Naive thymus-derived CD8-positive, alpha-beta T cell (primary cell): ENCODE results near the gene MEOX1. TPM values are rescaled to one million over a fixed set of nuclear protein-coding genes. Genes with fewer than 3 reads are reported as not detected.

Experiments
- ATAC-seq, 2 donors: fragments of 150-1000 bp; cut with Tn5 transposase in 1 of 2; sonication (Bioruptor Pico), chemical (Tn5 transposase) in 1 of 2; 1 replicate in 1 of 2; 2 replicates in 1 of 2; pipeline ENCODE4 v1.10.0; 2021; ENCODE audit warnings: mild to moderate bottlenecking in 2 of 2, moderate library complexity in 2 of 2
- POLR2A ChIA-PET: fragments of 350-600 bp; sonication (Branson Sonifier 250); formaldehyde crosslinking; loops from one replicate; lab custom pipeline; 2021; ENCODE audit warnings: antibody characterized with exemption; lab: Charles Lee
- DNase-seq, 10 donors: peaks; one replicate each; pipeline versions ENCODE4 v3.0.0 to v3.0.0-alpha.2; 2020 to 2022
- H3K27ac Mint-ChIP-seq, 10 donors: one replicate each; pipeline ENCODE4 v1.8.0; 2020 to 2022; ENCODE audit warnings: mild to moderate bottlenecking in 10 of 10, mixed read lengths in 10 of 10, moderate library complexity in 4 of 10, inconsistent platforms in 1 of 10
- H3K27me3 Mint-ChIP-seq, 5 donors: one replicate each; pipeline ENCODE4 v1.8.0; 2021 to 2022; ENCODE audit warnings: mixed read lengths in 5 of 5
- H3K36me3 Mint-ChIP-seq, 3 donors: one replicate each; pipeline ENCODE4 v1.8.0; 2020 to 2022; ENCODE audit warnings: mixed read lengths in 3 of 3, mild to moderate bottlenecking in 2 of 3, inconsistent platforms in 1 of 3
- H3K4me1 Mint-ChIP-seq, 4 donors: one replicate each; pipeline ENCODE4 v1.8.0; 2021 to 2022; ENCODE audit warnings: mixed read lengths in 4 of 4
- H3K4me3 Mint-ChIP-seq, 10 donors: one replicate each; pipeline ENCODE4 v1.8.0; 2020 to 2022; ENCODE audit warnings: mild to moderate bottlenecking in 10 of 10, mixed read lengths in 10 of 10, moderate library complexity in 6 of 10, inconsistent platforms in 1 of 10
- H3K9me3 Mint-ChIP-seq, 9 donors: one replicate each; pipeline ENCODE4 v1.8.0; 2020 to 2022; ENCODE audit warnings: mixed read lengths in 9 of 9, mild to moderate bottlenecking in 3 of 9, inconsistent platforms in 1 of 9, moderate library complexity in 1 of 9
- polyA plus RNA-seq, 3 donors: library from polyadenylated mRNA; unstranded; fragments of 300-500 nt; fragmentation: Illumina TruSeq; gene quantifications; one replicate each; pipeline ENCODE4 v1.2.3, GENCODE V29; 2021
- total RNA-seq, 8 experiments: library from RNA in 2 of 8; stranded (reverse) in 2 of 8; gene quantifications; one replicate each; pipeline ENCODE4 v1.2.3 and lab custom pipeline; 2021 to 2026

Gene MEOX1
- total and polyA plus RNA-seq, 5 experiments from 2014 or later: 0.66 to 5.9 (median 1.5) TPM; not detected in 2

DNA sequence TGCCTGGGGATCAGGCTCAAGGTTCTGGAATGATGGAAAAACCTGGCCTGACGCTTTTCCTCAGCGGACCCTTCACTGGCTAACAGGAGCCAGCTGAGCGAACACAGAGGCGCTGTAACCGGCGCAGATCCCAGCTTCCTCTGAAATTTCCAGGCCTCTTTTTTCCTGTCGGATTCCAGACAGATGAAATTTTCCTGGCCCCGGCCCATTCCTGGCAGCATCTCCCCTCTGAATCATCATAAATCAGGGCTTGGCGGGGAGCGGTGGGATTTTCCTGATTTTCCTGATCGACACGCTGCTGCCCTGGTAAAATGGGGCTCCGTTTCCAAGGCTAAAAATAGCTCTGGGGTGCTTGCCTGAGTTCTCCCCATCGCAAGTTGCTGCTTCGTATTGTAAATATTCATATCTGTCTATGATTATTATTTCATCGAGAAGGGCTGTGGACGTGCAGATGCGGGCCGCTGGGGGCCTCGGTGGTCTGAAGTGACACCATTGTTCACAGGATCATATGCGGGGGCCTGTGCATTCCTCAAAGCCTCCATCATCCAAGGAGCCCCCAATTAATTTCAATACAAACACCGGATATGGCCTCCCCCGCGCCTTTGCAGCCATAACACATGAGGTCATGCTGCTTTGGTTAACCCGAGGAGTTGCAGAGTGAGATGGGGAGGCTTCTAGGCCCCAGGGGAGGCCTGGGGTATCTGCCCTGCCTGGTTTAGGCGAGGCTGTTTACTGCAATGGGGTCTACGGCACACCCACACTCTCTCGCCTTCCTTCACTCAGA lies 69.8 kb downstream of the MEOX1 start:
- Mint-ChIP-seq H3K36me3 (no peaks in the 10 kb centered on the region), H3K4me1 (peaks cover 0 to 2% (median 0%) of the 10 kb centered on the region in 4 donors), H3K4me3 (no peak overlapping the region), H3K27ac (no peak overlapping the region), H3K27me3 (no peaks in the 10 kb centered on the region), H3K9me3 (no peaks in the 10 kb centered on the region)
- POLR2A ChIA-PET: no interaction called here
- DNase-seq (no peak), ATAC-seq (no peak)

DNA sequence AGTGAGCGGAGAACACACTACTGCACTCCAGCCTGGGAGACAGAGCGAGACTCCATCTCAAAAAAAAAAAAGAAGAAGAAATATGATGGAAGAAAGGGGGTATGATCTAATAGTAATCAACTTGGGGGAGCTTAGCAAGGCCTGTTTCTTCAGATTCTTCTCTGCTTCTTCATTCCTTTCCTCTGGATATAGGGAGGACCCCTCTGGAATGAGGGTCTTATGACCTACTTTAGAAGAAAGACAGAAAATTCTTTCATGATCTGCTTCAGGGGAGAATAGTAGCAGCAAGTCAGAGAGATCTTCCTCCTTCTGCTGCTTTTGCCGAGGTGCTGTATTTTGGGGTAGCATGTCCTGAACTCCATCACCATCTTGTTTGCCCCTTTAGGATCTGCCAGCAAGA lies 70.7 kb downstream of the MEOX1 start:
- no peak for ATAC-seq
- H3K27ac Mint-ChIP-seq: peak overlapping the region in 1 of 10 donors; percentile 48
- H3K4me3 Mint-ChIP-seq: no peak overlapping the region
- H3K4me1 Mint-ChIP-seq: peaks cover 0 to 2% (median 0%) of the 10 kb centered on the region in 4 donors
- H3K36me3 Mint-ChIP-seq: no peaks in the 10 kb centered on the region
- no peak for DNase-seq
- POLR2A ChIA-PET: no interaction called here
- no peaks in the 10 kb centered on the region for H3K27me3 Mint-ChIP-seq
- H3K9me3 Mint-ChIP-seq: no peaks in the 10 kb centered on the region

Other genes with a start within 250 kb of the MEOX1 start
- gene DHX8, start 177.9 kb downstream of the MEOX1 start, total RNA-seq: 10 to 100 TPM; 67.1 to 81.0 TPM
- gene DHX8, start 177.9 kb downstream of the MEOX1 start, polyA plus RNA-seq: 10 to 100 TPM; 16.3 to 28.4 (median 28.2) TPM
- not detected for gene ETV4, start 115.6 kb downstream of the MEOX1 start, total RNA-seq
- gene ETV4, start 115.6 kb downstream of the MEOX1 start, polyA plus RNA-seq: under 1 TPM in 1 of 3 donors, not detected in 2; 0.09 TPM
- gene SOST, start 96.9 kb upstream of the MEOX1 start, total RNA-seq: not detected
- not detected for gene SOST, start 96.9 kb upstream of the MEOX1 start, polyA plus RNA-seq
- 10 to 100 TPM; 11.6 to 13.0 TPM for gene DUSP3, start 117.1 kb upstream of the MEOX1 start, total RNA-seq
- 1 to 10 TPM; 5.9 to 7.5 (median 6.4) TPM for gene DUSP3, start 117.1 kb upstream of the MEOX1 start, polyA plus RNA-seq
- gene CFAP97D1, start 118.5 kb upstream of the MEOX1 start, total RNA-seq: not detected
- not detected for gene CFAP97D1, start 118.5 kb upstream of the MEOX1 start, polyA plus RNA-seq
- gene MPP3, start 171.2 kb upstream of the MEOX1 start, total RNA-seq: under 1 TPM in 1 of 2 experiments, not detected in 1; 0.16 TPM
- not detected for gene MPP3, start 171.2 kb upstream of the MEOX1 start, polyA plus RNA-seq
- gene CD300LG, start 185.3 kb upstream of the MEOX1 start, total RNA-seq: not detected
- not detected for gene CD300LG, start 185.3 kb upstream of the MEOX1 start, polyA plus RNA-seq
- gene MPP2, start 245.6 kb upstream of the MEOX1 start, total RNA-seq: 1 to 10 TPM; 2.4 to 5.2 TPM
- 1 to 10 TPM; 1.1 to 4.0 (median 3.1) TPM for gene MPP2, start 245.6 kb upstream of the MEOX1 start, polyA plus RNA-seq